ENCODE measurements around the gene C8A. TPM values are rescaled to one million over a fixed set of nuclear protein-coding genes. Genes with fewer than 3 reads are reported as not detected.

The C8A gene
- total and polyA plus RNA-seq, 2 of the 8 experiments (the other 6 are each of a cell fraction or from before 2014, with no cell fraction given), result not detected

- no peak overlapping the region for H2AFZ ChIP-seq (ENCODE audit: low read length)
- CTCF ChIA-PET (ENCODE audit: partially characterized antibody), result interaction anchor here (1.1 kb wide), 1 partner anchor 90 kb away, joined by 3 read pairs; no protein-coding TSS in a partner anchor
- TF ChIP-seq SP2 (IDR thresholded peaks at IDR 0.05; ENCODE audit: low read length), result no peak
- no peak for TF ChIP-seq JUND (IDR thresholded peaks at IDR 0.05; ENCODE audit: low read length)
- TF ChIP-seq, protein P1, sequence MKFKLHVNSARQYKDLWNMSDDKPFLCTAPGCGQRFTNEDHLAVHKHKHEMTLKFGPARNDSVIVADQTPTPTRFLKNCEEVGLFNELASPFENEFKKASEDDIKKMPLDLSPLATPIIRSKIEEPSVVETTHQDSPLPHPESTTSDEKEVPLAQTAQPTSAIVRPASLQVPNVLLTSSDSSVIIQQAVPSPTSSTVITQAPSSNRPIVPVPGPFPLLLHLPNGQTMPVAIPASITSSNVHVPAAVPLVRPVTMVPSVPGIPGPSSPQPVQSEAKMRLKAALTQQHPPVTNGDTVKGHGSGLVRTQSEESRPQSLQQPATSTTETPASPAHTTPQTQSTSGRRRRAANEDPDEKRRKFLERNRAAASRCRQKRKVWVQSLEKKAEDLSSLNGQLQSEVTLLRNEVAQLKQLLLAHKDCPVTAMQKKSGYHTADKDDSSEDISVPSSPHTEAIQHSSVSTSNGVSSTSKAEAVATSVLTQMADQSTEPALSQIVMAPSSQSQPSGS (IDR thresholded peaks at IDR 0.05; ENCODE audit: low read length), result no peak
- no peak for TF ChIP-seq KDM1A (IDR thresholded peaks at IDR 0.05; ENCODE audit: borderline replicate concordance, low read length)
- no peak for TF ChIP-seq RAD21 (IDR thresholded peaks at IDR 0.05 in 1 of 2, conservative IDR thresholded peaks at IDR 0.05 in 1 of 2; ENCODE audit: low read depth in 2 of 2, low read length in 2 of 2)
- no peak for TF ChIP-seq KDM4A (IDR thresholded peaks at IDR 0.05; ENCODE audit: low read depth, low read length, severe bottlenecking)
- no peak for TF ChIP-seq TAF1 (IDR thresholded peaks at IDR 0.05; ENCODE audit: low read depth, low read length)
- no peak for TF ChIP-seq CBX8 (IDR thresholded peaks at IDR 0.05; ENCODE audit: borderline replicate concordance, low read depth, low read length)
- TF ChIP-seq SAP30 (IDR thresholded peaks at IDR 0.05; ENCODE audit: insufficient read depth, insufficient replicate concordance, low read length), result no peak
- no peak for TF ChIP-seq GTF2F1 (IDR thresholded peaks at IDR 0.05; ENCODE audit: borderline replicate concordance, low read depth, low read length)
- no peak for TF ChIP-seq BACH1 (IDR thresholded peaks at IDR 0.05; ENCODE audit: low read length)
These were observed 66.9 kb downstream of the C8A start for GRCh38 chr1:56921479-56921878.

More at GRCh38 chr1:56921479-56921878, 66.9 kb downstream of the C8A start:
- POLR2A ChIA-PET (ENCODE audit: partially characterized antibody), result no interaction called here
- Histone ChIP-seq H3K27ac (ENCODE audit: low read depth, low read length) (no peak overlapping the region), H3K23ac (ENCODE audit: insufficient read length) (no peak overlapping the region), H4K91ac (replicated peaks; ENCODE audit: insufficient read length, low read length) (no peak overlapping the region), H3K56ac (replicated peaks; ENCODE audit: insufficient read length, low read depth, low read length) (no peak overlapping the region), H3K14ac (ENCODE audit: insufficient read length) (no peak overlapping the region), H3K36me3 (ENCODE audit: control insufficient read depth in 2 of 4, insufficient read depth in 4 of 4, low read length in 3 of 4) (no peaks in the 10 kb centered on the region), H3K4me3 (ENCODE audit: extremely low read depth in 1 of 4, insufficient read depth in 2 of 4, low read depth in 3 of 4, low read length in 4 of 4) (no peak overlapping the region), H3K79me2 (ENCODE audit: control insufficient read depth in 1 of 2, insufficient read depth in 2 of 2, low read length in 2 of 2) (no peaks in the 10 kb centered on the region), H3K9ac (replicated peaks in 1 of 4; ENCODE audit: extremely low read depth in 1 of 4, low read depth in 3 of 4, low read length in 3 of 4) (no peak overlapping the region), H3K4ac (replicated peaks; ENCODE audit: insufficient read length, low read depth, low read length) (no peak overlapping the region), H2BK5ac (ENCODE audit: low read depth, low read length) (no peak overlapping the region), H2BK120ac (replicated peaks; ENCODE audit: low read depth, low read length) (no peak overlapping the region), H2BK20ac (ENCODE audit: low read length) (no peak overlapping the region), H2BK15ac (ENCODE audit: low read length) (no peak overlapping the region), H3K4me2 (ENCODE audit: insufficient read depth in 1 of 2, low read depth in 2 of 2, low read length in 2 of 2) (no peak overlapping the region), H4K8ac (ENCODE audit: extremely low read depth, insufficient read depth, low read length) (no peak overlapping the region), H3K4me1 (replicated peaks in 1 of 4; ENCODE audit: control insufficient read depth in 3 of 4, insufficient read depth in 4 of 4, low read length in 3 of 4) (peaks cover 0 to 7% (median 2%) of the 10 kb centered on the region in 4 experiments; a peak in 2 of 7 replicates), H2AK5ac (ENCODE audit: low read depth, low read length) (no peak overlapping the region), H3K79me1 (ENCODE audit: low read depth, low read length) (no peaks in the 10 kb centered on the region), H3K27me3 (replicated peaks in 1 of 4; ENCODE audit: control insufficient read depth in 3 of 4, extremely low read depth in 1 of 4, insufficient read depth in 3 of 4, low read length in 3 of 4) (no peaks in the 10 kb centered on the region), H3K23me2 (ENCODE audit: low read depth, low read length) (0 out of 2 replicates have a peak, but pooled peaks cover 2% of the 10 kb centered on the region), H2BK12ac (ENCODE audit: low read depth, low read length) (no peak overlapping the region), H3K9me3 (ENCODE audit: insufficient read depth in 2 of 2, low read depth in 1 of 2, low read length in 1 of 2) (no peaks in the 10 kb centered on the region), H4K5ac (ENCODE audit: insufficient read length, low read depth, low read length) (no peak overlapping the region), H3K18ac (ENCODE audit: extremely low read depth, low read length) (no peak overlapping the region), H4K20me1 (replicated peaks in 1 of 2; ENCODE audit: control insufficient read depth in 1 of 2, insufficient read depth in 2 of 2, low read length in 2 of 2) (no peaks in the 10 kb centered on the region)
- WGBS, 2 experiments (ENCODE audit: extremely low coverage in 1 of 2, insufficient coverage in 1 of 2, insufficient read length in 1 of 2, insufficient replicate concordance in 2 of 2, low coverage in 1 of 2, low lambda C conversion rate in 2 of 2, missing lambda C conversion rate in 1 of 2), result 82% methylated on average over 1 of the region's 1 CpG; no CpG with 5 or more reads in 1 of the 2 experiments
- DNase-seq (ENCODE audit: low read depth in 1 of 2, low spot score in 2 of 2), result no peak
- no peak for FAIRE-seq

All from H1 (cell line).